HEK293 (cell line): ENCODE results near the gene PARD3.

Experiments used
- CTCF ChIA-PET: fragments of 350-600 bp; formaldehyde crosslinking; extraction: SDS; loops from one replicate; lab custom pipeline; 2021; ENCODE audit warnings: antibody characterized with exemption; lab: Yijun Ruan, JAX
- POLR2A ChIA-PET: fragments of 300-600 bp; formaldehyde crosslinking; extraction: SDS; loops from one replicate; lab custom pipeline; 2020; ENCODE audit warnings: antibody characterized with exemption, inconsistent platforms; lab: Yijun Ruan, JAX
- H3K27ac ChIP-seq: fragments of 200-500 bp; sonication (Bioruptor generic); 2 replicates; pipeline ENCODE4 v1.5.1; 2014; ENCODE audit warnings: low read depth, low read length, control low read depth, inconsistent platforms; ENCODE audit errors: extremely low read depth
- H3K36me3 ChIP-seq, 2 experiments: fragments of 200-500 bp in 1 of 2; sonication (Bioruptor generic) in 1 of 2; 1 replicate in 1 of 2; 2 replicates in 1 of 2; pipeline ENCODE4 v1.5.1; 2014 to 2017; ENCODE audit warnings: inconsistent platforms in 2 of 2, low read length in 2 of 2; ENCODE audit not compliant: control insufficient read depth in 2 of 2, insufficient read depth in 1 of 2
- H3K4me1 ChIP-seq: fragments of 200-500 bp; sonication (Bioruptor generic); 2 replicates; pipeline ENCODE4 v1.5.1; 2014; ENCODE audit warnings: mild to moderate bottlenecking, low read length, inconsistent platforms; ENCODE audit not compliant: control insufficient read depth, insufficient read depth
- H3K4me3 ChIP-seq: 2 replicates; pipeline ENCODE4 v1.5.1; 2011; ENCODE audit warnings: low read depth, mild to moderate bottlenecking, control low read depth, low read length, moderate library complexity
- H3K9me3 ChIP-seq: fragments of 200-500 bp; sonication (Bioruptor generic); 2 replicates; pipeline ENCODE4 v1.5.1; 2014; ENCODE audit warnings: low read depth, low read length, inconsistent platforms; ENCODE audit not compliant: control insufficient read depth, insufficient read depth
- KLF16 ChIP-seq: fragments of 450-650 bp; formaldehyde crosslinking; IDR thresholded peaks from 2 replicates; pipeline ENCODE4 v1.5.1; 2017; ENCODE audit warnings: missing biosample characterization, missing genetic modification characterization
- PATZ1 ChIP-seq: fragments of 450-650 bp; formaldehyde crosslinking; IDR thresholded peaks from 2 replicates; pipeline ENCODE4 v1.5.1; 2016; ENCODE audit warnings: missing biosample characterization, missing genetic modification characterization
- PRDM1 ChIP-seq: fragments of 450-650 bp; formaldehyde crosslinking; IDR thresholded peaks from 2 replicates; pipeline ENCODE4; 2016; ENCODE audit warnings: missing biosample characterization, missing genetic modification characterization
- PRDM10 ChIP-seq: fragments of 450-650 bp; formaldehyde crosslinking; IDR thresholded peaks from 2 replicates; pipeline ENCODE4 v1.5.1; 2016; ENCODE audit warnings: missing biosample characterization, missing genetic modification characterization
- ZBTB49 ChIP-seq: fragments of 450-650 bp; formaldehyde crosslinking; IDR thresholded peaks from 2 replicates; pipeline ENCODE4 v1.5.1; 2016; ENCODE audit warnings: missing biosample characterization, missing genetic modification characterization, low read depth
- ZNF600 ChIP-seq: fragments of 450-650 bp; formaldehyde crosslinking; IDR thresholded peaks from 2 replicates; pipeline ENCODE4 v1.5.1; 2016; ENCODE audit warnings: missing biosample characterization, missing genetic modification characterization
- ZNF624 ChIP-seq: fragments of 450-650 bp; formaldehyde crosslinking; IDR thresholded peaks from 2 replicates; pipeline ENCODE4 v1.5.1; 2017; ENCODE audit warnings: missing biosample characterization, missing genetic modification characterization
- ZNF660 ChIP-seq: fragments of 450-650 bp; IDR thresholded peaks from 2 replicates; pipeline ENCODE4 v1.5.1; 2018; ENCODE audit warnings: missing biosample characterization, mild to moderate bottlenecking, missing genetic modification characterization
- ZSCAN4 ChIP-seq: fragments of 450-650 bp; formaldehyde crosslinking; IDR thresholded peaks from 2 replicates; pipeline ENCODE4 v1.5.1; 2017; ENCODE audit warnings: missing biosample characterization, missing genetic modification characterization
- TF ChIP-seq, protein P1 (sequence below): fragments of 450-650 bp; formaldehyde crosslinking; IDR thresholded peaks from 2 replicates; pipeline ENCODE4 v1.5.1; 2016; ENCODE audit warnings: missing biosample characterization, missing genetic modification characterization
- TF ChIP-seq, protein P2 (sequence below): fragments of 450-650 bp; formaldehyde crosslinking; conservative IDR thresholded peaks from 2 replicates; pipeline ENCODE4 v1.5.1; 2016; ENCODE audit warnings: low read depth, missing biosample characterization, missing genetic modification characterization

PARD3 gene

GRCh38 chr10:34078017-34078744 is 736.9 kb downstream of the PARD3 start (continued):
- TF ChIP-seq ZBTB49: no peak
- TF ChIP-seq PRDM1 (tag by site-specific recombination): no peak
- no peak for TF ChIP-seq PATZ1 (tag by site-specific recombination)
- no peak for TF ChIP-seq PRDM10 (tag by site-specific recombination)
- no peak for TF ChIP-seq ZNF660
- TF ChIP-seq, protein P1, sequence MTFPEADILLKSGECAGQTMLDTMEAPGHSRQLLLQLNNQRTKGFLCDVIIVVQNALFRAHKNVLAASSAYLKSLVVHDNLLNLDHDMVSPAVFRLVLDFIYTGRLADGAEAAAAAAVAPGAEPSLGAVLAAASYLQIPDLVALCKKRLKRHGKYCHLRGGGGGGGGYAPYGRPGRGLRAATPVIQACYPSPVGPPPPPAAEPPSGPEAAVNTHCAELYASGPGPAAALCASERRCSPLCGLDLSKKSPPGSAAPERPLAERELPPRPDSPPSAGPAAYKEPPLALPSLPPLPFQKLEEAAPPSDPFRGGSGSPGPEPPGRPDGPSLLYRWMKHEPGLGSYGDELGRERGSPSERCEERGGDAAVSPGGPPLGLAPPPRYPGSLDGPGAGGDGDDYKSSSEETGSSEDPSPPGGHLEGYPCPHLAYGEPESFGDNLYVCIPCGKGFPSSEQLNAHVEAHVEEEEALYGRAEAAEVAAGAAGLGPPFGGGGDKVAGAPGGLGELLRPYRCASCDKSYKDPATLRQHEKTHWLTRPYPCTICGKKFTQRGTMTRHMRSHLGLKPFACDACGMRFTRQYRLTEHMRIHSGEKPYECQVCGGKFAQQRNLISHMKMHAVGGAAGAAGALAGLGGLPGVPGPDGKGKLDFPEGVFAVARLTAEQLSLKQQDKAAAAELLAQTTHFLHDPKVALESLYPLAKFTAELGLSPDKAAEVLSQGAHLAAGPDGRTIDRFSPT (tag by site-specific recombination): no peak

DNA sequence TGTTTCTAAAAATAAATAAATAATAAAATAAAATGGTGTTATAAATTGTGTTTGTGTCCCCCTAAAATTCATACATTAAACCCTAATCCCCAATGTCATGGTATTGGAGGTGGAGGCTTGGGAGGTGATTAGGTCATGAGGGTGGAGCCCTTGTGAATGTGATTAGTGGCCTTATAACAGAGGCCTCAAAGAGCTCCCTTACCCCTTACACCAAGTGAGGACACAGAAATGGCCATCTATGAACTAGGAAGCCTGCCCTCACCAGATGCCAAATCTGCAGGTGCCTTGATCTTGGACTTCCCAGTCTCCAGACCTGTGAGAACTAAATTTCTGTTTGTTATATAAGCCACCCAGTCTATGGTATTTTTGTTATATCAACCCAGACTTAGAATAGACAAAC is 738.7 kb downstream of the PARD3 start:
- CTCF ChIA-PET: interaction anchor here (0.6 kb wide), 2 partner anchors 12 to 51 kb away, joined by 3 read pairs; no protein-coding TSS in a partner anchor
- no peak for TF ChIP-seq ZNF600 (tag by site-specific recombination)
- Histone ChIP-seq H3K4me1 (no peaks in the 10 kb centered on the region), H3K4me3 (no peak overlapping the region), H3K36me3 (no peaks in the 10 kb centered on the region), H3K9me3 (no peaks in the 10 kb centered on the region), H3K27ac (no peak overlapping the region)
- POLR2A ChIA-PET: no interaction called here

GRCh38 chr10:34075254-34075926 is 739.7 kb downstream of the PARD3 start:
- CTCF ChIA-PET: no interaction called here
- Histone ChIP-seq H3K9me3 (no peaks in the 10 kb centered on the region), H3K4me3 (no peak overlapping the region), H3K36me3 (no peaks in the 10 kb centered on the region), H3K27ac (no peak overlapping the region), H3K4me1 (no peaks in the 10 kb centered on the region)
- POLR2A ChIA-PET: no interaction called here
- TF ChIP-seq ZSCAN4 (tag by site-specific recombination): no peak
- TF ChIP-seq, protein P2, sequence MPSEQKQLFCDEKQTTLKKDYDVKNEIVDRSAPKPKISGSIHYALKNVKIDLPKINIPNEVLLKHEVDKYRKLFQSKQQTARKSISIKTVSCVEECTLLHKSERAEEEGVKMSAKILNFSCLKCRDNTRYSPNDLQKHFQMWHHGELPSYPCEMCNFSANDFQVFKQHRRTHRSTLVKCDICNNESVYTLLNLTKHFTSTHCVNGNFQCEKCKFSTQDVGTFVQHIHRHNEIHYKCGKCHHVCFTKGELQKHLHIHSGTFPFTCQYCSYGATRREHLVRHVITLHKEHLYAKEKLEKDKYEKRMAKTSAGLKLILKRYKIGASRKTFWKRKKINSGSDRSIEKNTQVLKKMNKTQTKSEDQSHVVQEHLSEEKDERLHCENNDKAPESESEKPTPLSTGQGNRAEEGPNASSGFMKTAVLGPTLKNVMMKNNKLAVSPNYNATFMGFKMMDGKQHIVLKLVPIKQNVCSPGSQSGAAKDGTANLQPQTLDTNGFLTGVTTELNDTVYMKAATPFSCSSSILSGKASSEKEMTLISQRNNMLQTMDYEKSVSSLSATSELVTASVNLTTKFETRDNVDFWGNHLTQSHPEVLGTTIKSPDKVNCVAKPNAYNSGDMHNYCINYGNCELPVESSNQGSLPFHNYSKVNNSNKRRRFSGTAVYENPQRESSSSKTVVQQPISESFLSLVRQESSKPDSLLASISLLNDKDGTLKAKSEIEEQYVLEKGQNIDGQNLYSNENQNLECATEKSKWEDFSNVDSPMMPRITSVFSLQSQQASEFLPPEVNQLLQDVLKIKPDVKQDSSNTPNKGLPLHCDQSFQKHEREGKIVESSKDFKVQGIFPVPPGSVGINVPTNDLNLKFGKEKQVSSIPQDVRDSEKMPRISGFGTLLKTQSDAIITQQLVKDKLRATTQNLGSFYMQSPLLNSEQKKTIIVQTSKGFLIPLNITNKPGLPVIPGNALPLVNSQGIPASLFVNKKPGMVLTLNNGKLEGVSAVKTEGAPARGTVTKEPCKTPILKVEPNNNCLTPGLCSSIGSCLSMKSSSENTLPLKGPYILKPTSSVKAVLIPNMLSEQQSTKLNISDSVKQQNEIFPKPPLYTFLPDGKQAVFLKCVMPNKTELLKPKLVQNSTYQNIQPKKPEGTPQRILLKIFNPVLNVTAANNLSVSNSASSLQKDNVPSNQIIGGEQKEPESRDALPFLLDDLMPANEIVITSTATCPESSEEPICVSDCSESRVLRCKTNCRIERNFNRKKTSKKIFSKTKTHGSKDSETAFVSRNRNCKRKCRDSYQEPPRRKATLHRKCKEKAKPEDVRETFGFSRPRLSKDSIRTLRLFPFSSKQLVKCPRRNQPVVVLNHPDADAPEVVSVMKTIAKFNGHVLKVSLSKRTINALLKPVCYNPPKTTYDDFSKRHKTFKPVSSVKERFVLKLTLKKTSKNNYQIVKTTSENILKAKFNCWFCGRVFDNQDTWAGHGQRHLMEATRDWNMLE (tag by site-specific recombination): no peak
- no peak for TF ChIP-seq KLF16 (tag by site-specific recombination)
- no peak for TF ChIP-seq ZNF624 (tag by site-specific recombination)
